ENCODE measurements around the gene GTF2H2C.
"Not testable (repeated sequence)": the region's sequence is repeated elsewhere in the genome, so short reads cannot be mapped to it uniquely, and the experiment has no call there.

The GTF2H2C gene

GRCh38 chr5:69566172-69566571, 6.2 kb downstream of the GTF2H2C start:
- not testable (repeated sequence) for DNase-seq (ENCODE audit: low read depth in 2 of 2)

- not testable (repeated sequence) for DNase-seq (ENCODE audit: low read depth in 2 of 2)
These were observed 8.1 kb downstream of the GTF2H2C start for GRCh38 chr5:69568072-69568471.

DNA sequence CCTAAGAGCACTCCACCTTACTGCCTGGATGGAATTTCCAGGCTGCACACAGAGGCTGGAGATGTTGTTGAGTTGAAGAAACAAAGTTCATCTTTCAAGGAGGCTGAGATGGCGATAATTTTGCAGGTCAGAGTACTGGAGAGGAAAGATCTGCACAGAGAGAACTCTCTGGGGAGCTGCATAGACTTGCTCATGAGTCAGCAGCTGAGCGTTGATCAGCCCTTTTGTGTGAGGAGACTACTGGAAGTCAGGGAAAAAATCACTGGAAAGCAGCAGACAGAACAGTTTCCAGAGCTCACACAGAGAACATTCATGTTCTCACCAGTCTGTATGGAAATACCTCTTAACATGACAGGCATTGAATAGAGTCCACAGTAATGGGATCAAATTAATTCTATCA, 23.4 kb downstream of the GTF2H2C start:
- not testable (repeated sequence) for DNase-seq (ENCODE audit: low read depth in 2 of 2)

GRCh38 chr5:69596114-69596840, 36.3 kb downstream of the GTF2H2C start:
- not testable (repeated sequence) for DNase-seq (ENCODE audit: low read depth in 2 of 2)

- not testable (repeated sequence) for DNase-seq (ENCODE audit: low read depth in 2 of 2)
These were observed 42.0 kb downstream of the GTF2H2C start for GRCh38 chr5:69601947-69602346.

- not testable (repeated sequence) for DNase-seq (ENCODE audit: low read depth in 2 of 2)
These were observed 46.8 kb downstream of the GTF2H2C start for GRCh38 chr5:69606839-69607238.

DNA sequence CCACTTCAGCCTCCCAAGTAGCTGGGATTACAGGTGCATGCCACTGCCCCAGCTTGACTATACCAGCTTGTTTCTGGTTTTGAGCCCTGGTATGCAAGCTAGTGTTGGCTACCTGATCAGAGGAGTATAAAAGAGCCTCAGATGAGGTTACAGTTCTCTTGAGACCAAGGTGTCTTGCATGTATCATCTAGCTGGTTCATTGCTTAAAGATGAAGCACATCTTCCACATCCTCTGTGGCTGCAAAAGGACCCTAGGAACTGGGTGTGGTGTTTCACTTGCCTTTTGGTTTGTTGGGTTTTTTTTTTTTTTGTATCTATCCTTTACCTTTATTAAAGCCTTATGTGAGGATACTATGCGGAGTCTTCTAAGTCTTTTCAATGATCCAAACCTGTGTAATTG, 47.8 kb downstream of the GTF2H2C start:
- DNase-seq (ENCODE audit: low read depth in 2 of 2) = not testable (repeated sequence)

GRCh38 chr5:69608861-69609496, 49.0 kb downstream of the GTF2H2C start:
- DNase-seq (ENCODE audit: low read depth in 2 of 2) = not testable (repeated sequence)

- not testable (repeated sequence) for DNase-seq (ENCODE audit: low read depth in 2 of 2)
These were observed 54.9 kb downstream of the GTF2H2C start for GRCh38 chr5:69614843-69615242.

GRCh38 chr5:69631879-69632278, 71.9 kb downstream of the GTF2H2C start:
- not testable (repeated sequence) for DNase-seq (ENCODE audit: low read depth in 2 of 2)
